HG03095 (cell line): ENCODE measurements around the gene PIK3R3.

ENCODE experiments used
- ATAC-seq: cut with Tn5 transposase; IDR thresholded peaks from one replicate; pipeline ENCODE4 v1.9.1; 2021; ENCODE audit warnings: moderate library complexity; ENCODE audit not compliant: unreplicated experiment

PIK3R3 gene

DNA sequence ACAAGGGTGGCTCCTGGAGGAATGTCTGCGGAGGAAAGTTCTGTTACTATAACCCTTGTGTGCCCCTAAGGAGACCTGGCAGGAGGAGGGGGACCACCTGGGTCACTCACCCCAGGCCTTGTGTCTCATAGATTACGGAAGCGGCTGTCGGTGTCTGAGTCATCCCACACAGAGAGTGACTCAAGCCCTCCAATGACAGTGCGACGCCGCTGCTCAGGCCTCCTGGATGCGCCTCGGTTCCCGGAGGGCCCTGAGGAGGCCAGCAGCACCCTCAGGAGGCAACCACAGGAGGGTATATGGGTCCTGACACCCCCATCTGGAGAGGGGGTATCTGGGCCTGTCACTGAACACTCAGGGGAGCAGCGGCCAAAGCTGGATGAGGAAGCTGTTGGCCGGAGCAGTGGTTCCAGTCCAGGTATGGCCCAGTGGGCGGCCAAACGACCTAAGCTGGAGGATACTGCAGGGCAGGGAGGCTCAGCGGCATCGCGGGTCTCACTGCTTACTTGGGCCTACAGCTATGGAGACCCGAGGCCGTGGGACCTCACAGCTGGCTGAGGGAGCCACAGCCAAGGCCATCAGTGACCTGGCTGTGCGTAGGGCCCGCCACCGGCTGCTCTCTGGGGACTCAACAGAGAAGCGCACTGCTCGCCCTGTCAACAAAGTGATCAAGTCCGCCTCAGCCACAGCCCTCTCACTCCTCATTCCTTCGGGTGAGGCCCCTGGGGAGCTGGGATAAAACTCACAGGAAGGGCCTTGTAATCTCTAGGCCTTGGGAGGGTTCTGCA lies 101.4 kb downstream of the PIK3R3 start:
- no peak for ATAC-seq

DNA sequence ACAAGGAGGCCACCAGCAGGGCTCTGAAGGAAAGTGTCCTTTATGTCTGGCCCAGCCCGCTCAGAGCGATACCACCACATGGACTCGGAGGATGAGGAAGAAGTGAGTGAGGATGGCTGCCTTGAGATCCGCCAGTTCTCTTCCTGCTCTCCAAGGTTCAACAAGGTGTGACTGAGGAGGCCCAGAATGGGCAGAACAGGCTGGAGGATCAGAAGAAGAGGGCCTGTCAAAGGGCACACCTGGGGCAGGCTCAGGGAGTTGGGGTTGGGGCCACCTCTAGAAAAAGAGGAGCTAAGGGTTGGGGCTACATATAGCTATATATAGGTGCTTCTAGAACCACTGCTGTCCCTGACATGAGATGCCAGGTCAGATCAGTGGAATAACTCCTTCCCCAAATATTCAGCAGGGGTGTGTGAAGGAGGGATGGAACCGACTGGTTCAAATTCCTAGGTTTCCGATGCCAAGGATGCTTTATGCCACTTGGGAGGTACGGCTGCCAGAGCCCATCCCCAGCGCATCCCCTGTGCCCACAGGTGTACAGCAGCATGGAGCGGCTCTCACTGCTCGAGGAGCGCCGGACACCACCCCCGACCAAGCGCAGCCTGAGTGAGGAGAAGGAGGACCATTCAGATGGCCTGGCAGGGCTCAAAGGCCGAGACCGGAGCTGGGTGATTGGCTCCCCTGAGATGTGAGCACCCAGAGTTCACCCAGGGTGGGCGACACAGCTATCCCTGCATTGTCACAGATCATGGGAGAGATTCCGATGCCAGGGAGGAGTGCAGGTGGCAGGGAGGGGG lies 102.2 kb downstream of the PIK3R3 start:
- ATAC-seq: no peak

DNA sequence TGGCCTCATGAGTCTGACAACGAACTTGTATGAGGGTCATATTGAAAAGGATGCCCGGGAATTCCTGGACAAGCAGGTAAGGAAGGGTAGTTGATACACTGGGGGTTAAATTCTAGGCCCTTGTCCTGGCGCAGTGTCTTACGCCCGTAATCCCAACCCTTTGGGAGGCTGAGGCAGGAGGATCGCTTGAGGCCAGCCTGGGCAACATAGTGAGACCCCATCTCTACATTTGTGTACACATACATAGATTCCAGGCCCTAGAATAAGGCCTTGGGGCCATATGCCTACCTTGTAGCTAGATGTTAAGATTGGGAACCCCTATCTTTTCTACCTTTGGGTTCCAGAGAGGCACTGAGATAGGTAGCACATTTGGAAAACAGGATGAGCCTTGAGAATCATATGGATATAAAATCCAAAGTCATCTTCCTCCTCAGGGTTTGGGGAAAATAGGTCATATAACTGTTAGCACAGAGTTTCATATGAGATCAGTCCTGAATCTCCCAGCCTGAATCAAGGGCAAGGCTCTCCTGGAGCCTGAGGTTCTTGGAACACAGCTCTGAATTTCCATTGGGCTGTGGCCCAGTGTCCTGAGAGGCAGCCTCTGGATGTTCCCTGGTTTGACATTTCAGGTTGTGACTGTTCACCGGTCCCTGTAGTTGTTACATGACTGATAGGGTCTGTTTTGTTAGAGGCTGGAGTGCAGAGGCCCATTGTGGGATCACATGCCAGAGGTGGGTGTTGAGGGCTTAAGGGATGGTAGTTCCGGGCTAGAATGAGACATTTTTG lies 104.4 kb downstream of the PIK3R3 start:
- no peak for ATAC-seq

DNA sequence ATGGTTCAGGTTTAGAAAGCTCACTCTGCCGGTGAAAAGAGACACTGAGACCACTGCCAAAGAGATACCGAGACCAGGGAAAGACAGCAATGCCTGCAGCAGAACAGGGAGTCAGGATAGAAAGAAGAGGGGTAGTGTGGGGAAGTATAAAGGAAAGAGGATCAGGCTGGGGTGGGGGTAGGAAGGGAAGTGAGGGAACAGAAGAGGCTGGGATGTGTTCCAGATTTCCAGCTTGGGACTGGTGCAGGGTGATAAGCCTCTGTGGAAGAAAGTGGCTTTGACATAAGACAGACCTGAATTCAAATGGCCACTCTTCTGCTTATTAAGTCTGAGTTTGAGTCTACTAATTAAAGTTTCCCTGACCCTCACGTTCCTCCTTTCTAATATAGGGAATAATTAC lies 105.9 kb downstream of the PIK3R3 start:
- ATAC-seq: no peak

DNA sequence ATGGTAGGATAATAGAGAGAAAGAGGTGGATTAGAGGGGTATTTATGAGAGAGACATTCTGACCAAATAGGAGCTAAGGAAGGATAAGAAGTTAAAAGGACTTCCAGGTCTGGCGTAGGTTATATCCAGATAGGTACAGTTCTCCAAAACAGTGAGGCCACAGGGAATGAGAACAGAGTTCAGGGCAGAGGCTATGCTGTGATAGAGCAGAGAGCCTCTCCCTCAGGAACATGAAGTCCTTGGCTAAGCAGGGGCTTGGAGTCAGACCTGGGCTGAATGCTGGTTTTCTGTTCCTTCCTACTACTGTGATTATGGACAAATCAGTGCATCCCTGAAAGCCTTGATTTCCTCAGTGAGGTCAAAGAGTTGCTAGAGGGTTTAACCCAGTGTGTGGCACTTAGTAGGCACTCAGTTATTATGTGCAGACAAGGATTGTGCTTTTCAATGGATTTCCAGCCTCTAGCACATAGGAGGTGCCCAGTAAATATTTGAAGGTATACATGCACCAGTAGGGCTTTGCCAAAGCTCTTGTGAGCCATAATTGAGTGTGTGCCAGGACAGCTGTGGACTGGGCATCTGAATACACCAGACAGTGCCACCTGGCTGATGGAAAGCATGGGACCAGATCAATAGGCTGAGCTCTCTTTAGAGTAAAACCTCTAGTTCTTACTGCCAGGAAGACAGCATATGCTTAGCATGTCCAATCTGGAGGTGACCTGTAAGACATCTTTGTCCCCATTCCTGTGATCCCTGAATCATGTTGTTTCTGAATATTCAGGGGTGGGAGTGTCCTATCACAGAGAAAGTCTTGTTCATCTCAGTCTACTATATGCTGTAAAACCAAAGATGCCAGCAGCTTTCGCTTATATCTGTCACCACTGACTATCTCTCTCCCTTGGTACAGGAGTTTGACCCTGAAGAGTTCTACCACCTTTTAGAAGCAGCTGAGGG lies 111.1 kb downstream of the PIK3R3 start:
- no peak for ATAC-seq

DNA sequence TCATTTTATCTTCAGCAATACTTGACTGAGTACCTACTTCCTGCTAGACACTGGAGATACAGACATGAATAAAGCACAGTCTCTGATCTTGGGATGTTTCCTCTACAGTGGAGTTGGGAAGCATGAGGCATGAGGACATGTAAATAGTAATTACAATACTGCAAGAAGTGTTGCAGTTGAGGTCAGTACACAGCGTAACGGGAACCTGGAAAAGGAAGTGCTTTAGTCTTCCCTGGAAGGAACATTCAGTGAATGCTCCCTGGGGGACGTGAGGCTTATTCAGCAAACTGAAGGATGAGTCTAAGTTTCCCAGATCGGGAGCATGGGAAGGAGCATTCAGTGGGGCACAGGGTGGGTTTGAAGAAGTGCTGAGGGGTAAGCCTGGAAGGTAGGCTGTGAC lies 112.4 kb downstream of the PIK3R3 start:
- no peak for ATAC-seq

DNA sequence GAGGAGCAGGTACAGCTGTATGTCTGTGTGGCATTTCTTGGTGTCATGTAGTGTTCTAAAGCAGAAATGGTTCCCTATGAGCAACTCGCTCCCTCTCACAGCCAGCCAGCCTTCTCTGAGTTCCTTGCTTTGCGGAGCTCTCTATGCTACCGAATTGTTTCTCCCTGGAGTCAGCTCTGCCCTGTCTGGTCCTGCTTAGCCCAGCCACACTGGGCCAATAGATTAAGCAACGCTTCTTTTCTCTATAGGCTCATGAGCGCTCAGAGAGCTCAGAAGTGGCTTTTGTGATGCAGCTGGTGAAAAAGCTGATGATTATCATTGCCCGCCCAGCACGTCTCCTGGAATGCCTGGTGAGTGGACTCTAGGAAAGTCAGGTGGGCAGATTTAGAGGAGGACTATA lies 113.1 kb downstream of the PIK3R3 start:
- ATAC-seq: no peak

DNA sequence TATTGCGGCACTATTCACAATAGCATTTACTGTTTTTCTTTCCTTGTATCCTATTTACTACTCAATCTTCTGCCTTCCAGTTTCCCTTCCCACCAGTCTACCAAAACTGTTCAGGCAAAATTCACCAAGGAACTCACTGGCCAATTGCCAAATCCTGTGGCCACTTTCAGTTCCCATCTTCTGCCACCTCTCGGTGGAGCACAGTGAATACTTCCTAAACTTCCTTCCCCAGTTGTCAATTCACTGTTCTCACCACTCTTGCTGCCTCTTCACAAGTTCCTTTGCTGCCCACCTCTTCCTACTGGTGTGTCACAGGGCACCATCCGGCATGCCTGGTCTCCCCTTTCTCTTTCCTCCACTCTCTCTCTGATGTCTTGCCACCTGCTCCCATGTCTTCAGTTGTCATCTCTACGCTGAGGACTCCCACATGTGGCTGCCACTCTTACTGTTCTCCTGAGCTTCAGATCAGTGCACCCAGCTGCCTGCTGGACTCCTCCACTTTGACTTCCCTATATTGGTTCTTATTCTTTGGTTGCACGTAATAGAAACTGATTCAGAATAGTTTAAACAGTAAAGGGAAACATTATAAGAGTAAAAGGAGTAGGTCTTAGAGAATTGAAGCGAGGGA lies 114.4 kb downstream of the PIK3R3 start:
- ATAC-seq: no peak

DNA sequence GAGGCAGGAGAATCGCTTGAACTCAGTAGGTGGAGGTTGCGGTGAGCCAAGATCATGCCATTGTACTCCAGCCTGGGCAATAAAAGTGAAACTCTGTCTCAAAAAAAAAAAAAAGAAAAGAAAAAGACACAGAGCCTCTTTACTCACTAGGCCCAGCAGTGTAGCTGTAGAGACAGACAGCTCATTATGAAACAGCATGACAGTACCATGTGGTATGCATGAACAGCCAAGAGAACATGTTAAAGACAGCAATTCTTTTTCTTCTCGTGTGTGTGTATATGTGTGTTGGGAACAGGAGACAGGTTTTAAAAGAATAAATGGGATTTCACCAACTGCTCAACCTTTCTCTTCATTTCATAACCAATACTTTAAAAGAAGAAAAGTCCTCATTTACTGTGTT lies 118.8 kb downstream of the PIK3R3 start:
- ATAC-seq: no peak

DNA sequence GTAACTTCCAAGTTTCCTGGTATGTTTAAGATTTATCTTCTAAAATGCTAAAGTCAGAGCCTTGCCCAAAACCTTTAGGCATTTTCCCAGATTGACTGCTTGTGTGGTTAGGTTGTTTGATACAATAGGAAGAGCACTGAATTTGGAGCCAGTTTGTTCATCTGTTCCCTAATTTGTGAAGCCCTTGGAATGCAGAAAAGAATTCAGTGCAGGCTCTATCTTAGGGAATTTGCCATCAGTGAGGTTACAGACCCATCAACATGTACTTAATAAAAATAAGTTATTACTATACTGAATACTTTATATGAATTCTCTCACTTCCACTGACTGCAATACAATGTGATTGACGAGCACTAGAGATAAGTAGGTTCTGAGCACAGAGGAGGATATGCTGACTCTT lies 120.2 kb downstream of the PIK3R3 start:
- ATAC-seq: no peak

DNA sequence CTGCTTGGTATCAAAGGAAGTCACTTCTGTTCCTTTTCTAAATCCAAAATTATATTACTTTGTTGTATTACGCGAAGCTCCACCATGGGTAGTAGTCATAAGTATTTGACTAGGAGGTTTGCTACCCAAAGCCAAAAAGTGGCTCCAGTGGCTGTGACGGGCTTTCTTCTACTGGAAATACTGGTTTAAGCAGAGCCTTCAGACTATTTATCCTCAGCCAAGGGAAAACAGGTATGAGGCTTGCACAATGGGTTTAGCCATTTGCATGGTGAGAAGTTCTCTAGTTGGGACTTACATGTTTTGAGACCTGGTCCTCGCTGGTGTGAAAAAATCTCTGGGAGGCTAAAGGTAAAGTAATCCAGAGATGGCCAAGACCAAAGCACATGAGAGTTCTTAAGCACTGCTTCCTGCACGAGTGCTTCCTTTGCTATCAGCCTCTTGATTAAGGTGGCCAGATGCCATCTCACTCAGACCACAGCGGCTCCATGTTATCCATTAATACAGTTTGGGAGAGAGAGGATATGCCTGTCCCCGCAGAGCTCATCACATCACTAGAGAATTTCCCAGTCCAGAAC lies 121.2 kb downstream of the PIK3R3 start:
- no peak for ATAC-seq

DNA sequence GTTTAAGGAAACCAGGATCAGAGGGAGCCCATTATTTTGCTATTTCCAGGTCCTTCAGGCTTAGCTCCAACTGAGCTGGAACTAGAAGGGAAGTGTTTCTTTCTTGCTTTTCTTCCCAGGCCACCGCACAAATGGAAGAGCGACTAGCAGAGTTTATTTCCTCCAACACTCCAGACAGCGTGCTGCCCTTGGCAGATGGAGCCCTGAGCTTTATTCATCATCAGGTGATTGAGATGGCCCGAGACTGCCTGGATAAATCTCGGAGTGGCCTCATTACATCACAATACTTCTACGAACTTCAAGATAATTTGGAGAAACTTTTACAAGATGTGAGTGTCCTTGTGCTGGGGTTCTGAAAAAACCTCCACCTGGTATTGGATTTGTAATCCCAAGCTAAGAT lies 121.8 kb downstream of the PIK3R3 start:
- no peak for ATAC-seq

DNA sequence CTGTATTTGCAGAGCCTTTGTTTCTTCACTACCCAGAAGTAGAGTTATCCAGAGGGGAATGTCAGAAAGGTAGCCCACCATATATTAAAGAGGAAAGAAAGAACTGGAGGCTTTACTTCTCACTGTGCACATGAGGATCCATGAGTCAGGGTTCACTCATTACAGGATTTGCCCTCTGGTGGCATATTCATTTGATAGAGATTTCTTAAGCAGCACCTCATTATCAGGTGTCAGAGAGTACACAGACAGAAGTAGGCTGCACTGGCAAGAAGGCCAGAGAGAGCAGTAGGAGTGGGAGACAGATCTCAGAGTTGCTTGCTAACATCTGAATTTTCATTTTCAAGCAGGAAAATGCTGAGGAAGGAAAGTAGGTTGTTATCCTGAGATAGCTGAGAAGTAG lies 123.8 kb downstream of the PIK3R3 start:
- ATAC-seq: no peak

DNA sequence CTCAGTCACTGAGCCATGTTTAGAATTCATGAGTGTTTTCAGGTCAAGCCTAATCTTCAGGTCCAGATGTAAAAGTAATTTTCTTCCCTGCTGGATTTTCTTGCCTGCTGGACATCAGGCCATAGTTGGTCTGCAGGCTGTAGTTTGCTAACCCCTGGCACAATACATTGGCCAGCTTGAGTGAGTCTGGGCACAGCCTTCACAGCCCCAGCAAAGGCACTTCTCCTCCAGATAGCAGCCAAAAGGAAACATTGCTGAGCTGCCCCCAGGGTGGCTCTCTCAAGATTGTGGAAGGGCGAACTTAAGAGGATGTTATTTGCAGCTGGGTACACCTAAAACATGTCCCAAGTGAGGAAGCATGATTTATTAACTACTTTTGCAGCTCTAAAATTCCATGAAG lies 126.8 kb downstream of the PIK3R3 start:
- ATAC-seq: no peak

DNA sequence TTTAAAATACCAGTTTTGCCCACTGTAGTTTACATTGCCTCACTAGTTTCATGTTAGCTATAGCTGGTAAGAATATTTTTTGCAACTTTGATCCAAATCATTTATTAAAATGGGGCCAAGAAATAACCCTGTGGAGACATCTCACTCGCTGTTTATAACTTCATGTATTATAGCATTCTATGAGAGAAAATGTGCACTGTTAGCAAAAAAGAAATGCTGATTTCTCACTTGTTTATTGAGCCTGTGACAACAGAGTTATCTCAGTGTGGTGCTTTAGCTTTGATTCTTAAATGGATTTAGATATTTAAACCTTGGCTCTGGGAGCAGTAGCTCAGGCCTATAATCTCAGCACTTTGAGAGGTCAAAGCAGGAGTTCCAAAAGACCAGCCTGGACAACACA lies 127.9 kb downstream of the PIK3R3 start:
- no peak for ATAC-seq

DNA sequence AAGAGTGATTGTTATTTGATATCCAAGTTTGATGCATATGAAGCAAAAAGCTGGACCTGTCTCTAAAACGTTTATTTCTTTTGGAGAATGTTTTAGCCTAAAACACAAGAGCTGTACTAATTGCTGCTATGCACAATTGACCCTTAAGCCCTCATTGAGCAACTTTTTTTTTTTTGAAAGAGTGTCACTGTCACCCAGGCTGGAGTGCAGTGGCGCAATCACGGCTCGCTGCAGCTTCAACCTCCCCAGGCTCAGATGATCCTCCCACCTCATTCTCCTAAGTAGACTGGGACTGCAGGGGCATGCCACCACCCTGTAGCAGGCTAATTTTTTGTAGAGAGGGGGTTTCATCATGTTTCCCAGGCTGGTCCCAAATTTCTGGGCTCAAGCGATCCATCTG lies 129.1 kb downstream of the PIK3R3 start:
- ATAC-seq: no peak

DNA sequence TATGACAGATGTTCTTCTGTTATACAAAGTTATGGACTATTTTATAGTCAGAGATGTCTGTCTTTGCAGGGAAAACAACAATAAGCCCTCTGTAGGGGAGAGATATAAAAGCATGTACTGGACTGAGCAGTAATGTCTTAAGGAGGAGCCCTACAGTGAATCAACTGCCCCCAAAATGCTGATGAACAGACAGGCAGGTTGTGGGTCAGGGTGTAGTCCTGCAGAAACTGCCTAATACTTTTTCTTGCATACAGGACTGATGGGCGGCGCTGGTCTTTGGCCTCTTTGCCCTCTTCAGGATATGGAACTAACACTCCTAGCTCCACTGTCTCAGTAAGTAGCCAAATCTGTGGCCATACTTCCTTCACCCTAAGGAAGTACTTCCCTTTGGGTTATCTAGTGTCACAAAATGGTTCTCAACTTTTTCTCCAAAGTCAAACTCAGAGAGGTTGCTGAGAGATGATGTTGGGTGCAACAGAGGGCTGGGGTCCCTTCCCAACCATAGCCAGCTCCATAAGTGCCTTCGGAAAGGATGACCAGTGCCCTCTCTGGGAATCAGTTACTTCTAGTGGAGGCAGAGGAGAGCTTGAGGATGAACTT lies 129.8 kb downstream of the PIK3R3 start:
- no peak for ATAC-seq

DNA sequence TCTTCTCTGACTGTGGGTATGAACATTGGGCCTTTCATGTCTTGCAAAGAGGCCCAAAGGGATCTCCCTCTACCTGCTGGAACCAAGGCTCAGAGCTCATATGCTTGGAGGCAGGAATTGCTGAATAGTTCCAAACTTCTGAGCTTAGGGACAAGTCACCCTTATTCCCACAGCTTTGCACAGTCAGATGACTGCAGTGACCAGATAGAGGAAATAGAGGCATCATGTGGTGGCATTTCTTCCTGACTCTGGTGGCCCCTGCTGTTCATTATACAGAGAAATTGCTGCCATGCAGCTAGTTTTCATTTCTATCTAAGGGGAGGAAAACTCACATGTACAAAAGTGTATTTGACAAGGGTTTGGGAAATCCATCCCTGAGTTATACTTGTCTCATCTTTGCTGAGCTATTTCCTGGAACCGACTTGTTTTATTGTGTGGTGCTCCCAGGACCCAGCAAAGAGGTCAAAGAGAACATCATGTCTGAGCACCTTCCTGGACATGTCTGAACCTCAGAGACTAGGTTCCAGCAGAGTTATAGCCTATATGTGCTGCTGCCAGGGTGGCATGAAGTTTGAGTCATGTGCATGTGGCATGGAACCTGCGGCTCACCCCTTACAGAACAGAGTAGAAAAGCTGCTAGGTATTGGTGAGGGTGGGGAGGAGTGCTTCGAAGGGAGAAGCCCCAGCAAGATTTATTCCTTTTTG lies 131.2 kb downstream of the PIK3R3 start:
- no peak for ATAC-seq

DNA sequence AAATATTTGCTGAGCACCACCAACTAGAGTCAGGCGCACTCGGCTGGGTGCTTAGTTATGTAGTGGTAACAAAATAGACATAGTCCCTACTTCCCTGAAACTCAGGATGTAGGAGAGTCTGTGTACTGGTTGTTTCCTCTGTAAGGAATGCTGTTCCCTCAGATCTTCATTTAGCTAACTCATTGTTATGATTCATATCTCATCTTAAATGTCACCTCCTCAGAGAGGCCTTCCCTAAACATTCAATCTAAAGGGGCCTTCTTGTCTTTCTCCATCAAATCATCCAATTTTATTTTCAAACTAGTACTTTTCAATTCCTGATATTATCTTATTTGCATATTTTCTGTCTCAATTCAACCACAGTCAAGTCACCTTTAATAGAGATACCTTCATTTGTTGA lies 132.9 kb downstream of the PIK3R3 start:
- ATAC-seq: no peak
